ENCODE results near the gene KRT33A.

- TF ChIP-seq ZNF274 (IDR thresholded peaks at IDR 0.05; ENCODE audit: low read depth, low read length) (no peak), YY1 (IDR thresholded peaks at IDR 0.05; ENCODE audit: insufficient read depth, insufficient read length) (no peak)
Observed at GRCh38 chr17:41347869-41348760, 2.5 kb downstream of the KRT33A start.

Measured in NT2/D1 (cell line).